ENCODE data around the gene DOK7.
A peak's percentile ranks its signal among the peaks of the same experiment; 100 is the strongest.

The DOK7 gene

DNA sequence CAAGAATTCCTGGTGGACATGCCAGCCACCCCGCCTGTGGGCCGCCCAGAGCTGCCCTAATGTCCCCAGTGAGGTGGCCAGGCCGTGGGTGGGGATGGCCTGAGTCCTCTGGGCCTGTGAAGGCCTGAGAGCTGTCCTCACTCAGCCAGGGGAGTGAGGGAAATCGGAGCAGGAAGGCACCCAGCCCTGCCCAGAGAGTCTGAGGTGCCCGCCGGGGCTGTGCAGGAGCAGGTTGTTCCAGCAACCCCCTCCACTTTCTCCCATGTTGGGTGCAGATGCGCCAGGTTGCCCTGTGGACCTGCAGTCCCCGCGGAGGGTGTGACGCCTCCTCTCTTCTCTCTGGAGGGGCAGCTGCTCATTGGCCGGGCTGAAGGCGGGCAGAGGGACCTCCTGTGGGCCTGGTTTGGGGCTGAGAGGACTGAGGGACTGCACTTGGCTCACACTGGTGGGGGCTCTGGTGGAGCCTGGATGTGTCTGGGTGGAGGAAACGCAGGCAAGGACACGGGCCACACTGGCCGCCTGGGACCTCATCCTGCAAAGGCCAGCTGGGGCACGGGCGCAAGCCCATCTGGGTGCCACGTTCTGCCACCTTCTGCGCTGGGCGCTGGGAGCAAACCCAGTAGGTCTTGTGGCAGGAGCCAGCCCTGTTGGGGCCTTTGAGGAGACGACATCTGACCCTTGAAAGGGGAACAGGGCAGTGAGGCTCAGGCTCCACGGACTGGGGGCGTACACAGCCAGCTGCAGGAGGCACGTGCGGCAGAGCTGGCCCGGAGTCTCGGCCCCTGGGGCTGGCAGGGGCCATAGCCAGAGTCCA, 14.0 kb downstream of the DOK7 start:
- DNase-seq = no peak

DNA sequence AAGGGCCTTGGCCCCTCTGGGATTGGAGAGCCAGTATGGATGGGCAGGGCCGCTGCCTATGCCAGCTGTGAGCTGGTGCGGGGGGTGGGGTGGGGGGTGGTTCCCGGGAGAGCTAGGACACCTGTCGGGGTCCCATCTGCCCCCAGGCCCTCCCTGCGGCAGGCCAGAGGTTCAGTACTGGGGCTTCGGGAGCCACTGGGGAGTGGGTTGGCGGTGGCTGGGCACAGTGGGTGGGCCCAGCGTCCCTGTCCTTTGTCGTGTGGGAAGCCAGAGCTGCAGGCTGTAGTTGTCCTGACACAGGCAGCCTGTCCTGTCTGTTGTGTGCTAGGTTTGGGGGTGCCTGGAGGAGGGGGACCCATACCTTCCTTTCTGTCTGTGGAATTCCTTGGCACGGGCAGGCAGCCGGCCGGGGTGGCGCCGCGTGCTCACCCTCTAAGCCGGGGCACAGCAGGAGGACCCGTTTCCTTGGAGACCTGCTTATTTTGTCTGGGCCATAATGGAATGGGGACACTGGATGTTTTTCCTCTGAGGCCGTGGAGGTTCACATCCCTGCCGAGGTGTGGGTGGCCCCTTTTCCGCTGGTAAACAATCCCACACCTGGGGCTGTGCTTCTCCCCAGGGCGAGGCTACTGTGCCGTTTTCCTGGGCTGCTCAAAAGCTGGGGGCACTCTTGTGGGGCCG, 14.8 kb downstream of the DOK7 start:
- DNase-seq = no peak

DNA sequence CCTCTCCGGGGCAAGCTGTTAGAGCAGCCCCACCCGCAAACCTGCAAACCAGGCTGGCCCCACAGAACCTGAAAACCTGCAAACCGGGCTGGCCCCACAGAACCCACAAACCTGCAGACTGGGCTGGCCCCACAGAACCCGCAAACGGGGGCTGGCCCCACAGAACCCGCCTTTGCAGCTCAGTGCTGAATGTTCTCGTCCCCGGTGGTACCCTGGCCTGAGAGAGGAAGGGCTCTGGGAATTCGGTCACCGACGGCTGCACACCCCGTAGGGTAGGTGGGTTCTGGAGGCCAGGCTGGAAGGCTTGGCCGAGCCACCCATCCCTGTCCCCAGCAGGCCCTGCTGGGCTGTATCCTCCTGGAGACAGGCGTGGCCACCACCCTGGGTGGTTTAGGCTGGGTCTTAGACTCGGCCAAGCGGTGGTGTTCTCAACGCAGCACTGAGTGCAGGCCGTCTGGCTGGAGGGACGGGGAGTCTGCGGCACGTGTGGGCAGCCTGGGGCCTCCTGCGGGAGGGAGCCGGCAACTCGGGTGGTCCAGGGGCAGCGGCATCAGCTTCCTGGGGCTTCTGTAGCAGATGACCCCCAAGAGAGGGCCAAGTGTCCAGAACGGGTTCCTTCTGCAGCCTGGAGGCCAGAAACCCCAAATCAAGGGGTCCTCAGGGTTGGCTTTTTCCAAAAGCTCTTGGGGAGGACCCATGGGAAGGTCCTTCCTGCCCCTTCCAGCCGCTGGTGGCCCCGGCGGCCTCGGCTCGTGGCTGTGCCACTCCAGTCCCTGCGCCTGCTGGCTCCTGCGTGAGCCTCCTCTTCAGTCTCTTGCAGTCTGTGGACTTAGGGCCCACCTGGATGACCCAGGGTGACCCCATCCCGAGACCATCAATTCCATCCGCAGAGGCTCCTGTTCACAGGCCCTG, 15.6 kb downstream of the DOK7 start:
- no peak for DNase-seq

DNA sequence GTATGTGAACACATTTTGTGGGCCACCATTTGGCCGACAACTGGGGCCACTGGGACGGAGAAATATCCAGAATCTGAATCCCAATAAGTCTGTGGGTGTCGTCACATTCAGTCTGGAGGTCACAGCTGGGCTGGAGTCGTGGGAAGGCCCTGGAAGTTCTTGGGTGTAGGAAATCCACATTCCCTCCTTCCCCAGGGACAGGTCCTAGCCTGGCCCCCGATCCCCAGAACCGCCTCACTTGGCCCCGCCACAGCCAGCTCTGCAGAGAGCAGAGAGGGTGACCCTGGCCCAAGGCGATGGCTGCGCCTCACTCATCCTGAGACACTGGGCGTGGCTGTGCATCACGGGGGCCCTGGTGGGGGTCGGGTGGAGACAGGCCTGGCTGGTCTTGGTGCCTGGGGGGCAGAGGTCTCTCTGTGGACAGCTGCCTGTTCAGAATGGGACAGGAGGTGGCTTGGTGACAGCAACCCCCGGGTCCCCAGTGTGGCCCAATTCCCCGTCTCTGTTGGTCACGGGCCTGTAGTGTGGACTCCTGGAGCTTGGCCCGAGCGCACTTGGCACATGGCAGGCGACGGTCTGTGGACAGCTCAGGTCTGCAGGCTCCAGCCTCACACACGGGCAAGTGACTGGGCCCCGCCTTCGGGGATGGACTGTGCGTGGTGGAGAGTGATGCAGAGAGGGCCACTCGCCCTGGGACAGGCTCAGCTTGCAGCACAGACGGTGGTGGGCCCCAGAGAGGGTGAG, 16.4 kb downstream of the DOK7 start:
- DNase-seq = no peak

DNA sequence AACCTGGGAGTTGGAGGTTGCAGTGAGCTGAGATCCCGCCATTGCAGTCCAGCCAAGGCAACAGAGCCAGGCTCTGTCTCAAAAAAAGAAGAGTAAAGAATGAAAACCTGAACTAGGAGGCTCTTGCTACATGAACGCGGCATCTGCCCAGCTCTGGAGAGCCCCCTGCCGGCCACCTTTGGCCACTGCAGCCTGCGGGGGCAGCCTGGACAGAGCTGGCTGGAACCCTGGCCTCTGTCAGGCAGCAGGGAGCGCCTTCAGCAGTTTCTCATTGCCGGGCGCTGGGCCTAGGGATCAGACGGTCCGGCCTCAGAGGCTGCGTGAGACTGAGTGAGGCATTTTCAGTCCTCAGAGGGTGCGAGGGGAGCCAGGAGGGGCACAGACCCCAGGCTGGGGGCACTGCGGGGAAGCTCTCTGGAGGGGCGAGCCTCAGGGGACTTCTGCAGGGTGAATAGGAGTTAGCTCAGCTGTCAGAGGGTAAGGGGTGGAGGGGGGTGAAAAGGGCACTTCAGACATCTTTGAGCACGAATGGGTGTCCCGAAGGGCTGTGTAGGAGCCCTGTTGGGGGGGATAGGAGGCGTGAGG, 17.5 kb downstream of the DOK7 start:
- DNase-seq = peak; percentile 25

DNA sequence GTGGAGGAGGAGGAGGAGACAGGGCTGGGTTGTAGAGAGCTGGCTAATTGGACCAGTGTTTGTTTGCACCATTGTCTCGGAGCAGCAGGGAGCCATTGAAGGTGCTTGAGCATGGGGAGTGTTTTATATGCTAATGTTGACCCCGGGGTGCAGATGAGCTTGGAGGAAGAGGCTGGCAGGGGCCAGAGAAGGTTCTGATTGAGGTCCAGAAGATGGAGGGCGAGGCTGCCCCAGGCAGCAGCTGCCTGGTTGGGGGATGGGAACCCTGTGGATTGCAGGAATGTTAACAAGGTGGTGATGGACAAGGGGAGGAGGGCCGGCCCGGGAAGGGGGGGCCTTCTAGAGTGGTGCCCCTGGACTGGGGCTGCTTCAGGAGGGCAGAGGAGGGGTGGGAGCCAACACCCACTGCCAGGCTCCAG, 18.0 kb downstream of the DOK7 start:
- DNase-seq = no peak

DNA sequence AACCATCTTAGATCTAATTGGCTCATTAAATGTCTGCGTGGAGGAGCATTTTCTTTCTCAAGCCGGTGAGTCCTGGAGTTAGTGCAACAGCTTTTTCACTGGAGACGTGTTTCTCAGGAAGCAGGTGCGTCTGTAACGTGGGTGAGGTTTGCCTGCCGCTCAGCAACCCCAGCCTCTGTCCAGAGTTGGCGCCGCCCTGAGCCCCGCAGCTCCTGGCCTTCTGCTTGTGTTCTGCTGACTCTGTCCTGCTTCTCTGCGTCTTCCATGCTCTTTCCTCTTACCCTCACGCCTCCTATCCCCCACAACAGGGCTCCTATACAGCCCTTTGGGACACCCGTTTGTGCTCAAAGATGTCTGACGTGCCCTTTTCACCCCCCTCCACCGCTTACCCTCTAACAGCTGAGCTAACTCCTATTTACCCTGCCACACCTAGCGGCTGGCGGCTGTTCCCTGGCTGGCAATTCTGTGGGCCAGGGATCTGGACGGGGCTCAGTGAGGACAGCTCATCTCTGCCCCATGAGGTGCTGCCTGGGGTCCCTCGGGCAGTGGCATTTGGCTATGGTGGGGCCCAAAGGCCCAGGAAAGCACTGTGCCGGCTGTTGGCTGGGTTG, 18.8 kb downstream of the DOK7 start:
- no peak for DNase-seq

DNA sequence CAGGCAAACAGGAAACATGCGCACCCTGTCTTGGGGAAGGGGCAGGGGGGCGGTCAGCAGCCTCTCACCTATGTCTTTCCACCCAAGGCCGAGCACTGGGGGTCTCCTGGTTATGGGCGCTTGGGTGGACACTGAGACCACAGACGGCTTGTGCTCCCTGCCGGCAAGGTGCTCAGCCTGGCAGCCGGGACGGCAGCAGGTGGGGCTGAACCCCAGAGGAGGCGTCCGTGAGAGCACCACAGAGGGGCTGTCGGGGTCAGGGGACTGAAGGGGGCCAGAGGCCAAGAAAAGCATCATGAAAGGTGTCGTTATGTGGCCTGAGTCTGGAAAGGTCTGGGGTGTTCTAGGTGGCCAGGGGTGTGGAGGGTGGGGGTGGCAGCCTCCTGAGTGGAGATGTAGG, 19.6 kb downstream of the DOK7 start:
- no peak for DNase-seq

DNA sequence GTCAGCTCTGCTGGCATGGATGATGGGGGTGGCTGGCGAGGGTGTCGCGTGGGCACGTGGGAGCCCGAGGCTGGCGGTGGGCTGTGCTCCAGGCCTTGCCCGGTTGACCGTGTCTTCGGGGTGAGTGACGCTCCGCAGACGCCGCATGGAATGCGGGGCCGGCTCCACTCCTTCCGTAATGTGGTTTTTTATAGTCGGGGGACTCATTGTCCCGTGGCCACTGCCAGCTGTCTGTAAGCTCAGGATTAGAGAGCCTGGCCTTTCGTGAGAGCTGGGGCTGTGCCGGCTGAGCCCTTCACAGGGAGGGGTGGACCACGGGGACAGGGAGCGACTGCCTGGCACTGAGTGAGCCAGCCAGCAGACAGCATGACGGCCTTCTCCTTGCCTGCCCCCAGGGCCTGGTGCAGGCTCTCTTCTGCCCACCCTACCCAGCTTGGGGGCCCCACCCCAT, 20.4 kb downstream of the DOK7 start:
- DNase-seq = no peak

DNA sequence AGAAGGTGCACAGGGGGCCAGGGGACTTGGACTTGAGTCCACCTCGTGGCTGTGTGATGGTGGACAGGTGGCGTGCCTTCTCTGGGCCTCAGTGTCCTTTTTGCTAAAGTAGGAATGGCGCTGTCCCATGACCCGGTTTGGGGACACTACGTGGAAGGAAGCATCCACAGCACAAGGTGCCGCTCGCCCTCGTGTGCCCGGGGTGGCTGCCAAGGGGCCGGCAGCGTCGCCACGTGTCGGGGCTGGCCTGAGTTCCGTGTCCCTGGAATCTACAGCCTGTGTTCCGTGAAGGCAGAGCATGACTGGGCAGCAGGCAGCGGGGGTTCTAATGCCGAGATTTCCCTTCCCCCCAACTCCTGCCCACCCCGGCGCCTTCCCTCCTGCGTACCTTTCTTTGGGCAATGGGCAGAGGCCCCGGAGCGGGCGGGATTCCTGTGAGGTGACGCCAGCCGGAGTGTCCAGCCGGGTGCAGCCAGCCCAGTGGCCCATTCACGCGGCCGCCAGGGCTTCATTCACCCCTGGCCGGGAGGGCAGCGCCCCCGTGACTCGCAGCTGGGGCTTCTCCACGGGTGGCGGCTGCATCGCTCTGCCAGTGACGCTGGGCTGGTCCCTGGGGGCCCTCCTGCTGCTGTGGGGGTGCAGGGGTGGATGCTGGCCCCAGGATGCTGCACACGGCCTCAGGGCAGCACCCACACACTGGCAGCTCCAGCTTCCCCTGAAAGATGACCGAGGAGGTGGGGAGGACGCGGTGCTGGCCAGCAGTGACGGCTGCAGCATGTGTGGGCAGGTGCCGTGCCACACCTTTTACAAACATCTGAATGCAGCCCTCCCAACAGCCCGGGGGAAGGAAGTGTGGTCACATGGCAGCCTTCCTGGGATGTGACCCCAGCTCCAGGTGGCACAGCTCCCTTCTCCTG, 21.2 kb downstream of the DOK7 start:
- DNase-seq = peak; percentile 5

DNA sequence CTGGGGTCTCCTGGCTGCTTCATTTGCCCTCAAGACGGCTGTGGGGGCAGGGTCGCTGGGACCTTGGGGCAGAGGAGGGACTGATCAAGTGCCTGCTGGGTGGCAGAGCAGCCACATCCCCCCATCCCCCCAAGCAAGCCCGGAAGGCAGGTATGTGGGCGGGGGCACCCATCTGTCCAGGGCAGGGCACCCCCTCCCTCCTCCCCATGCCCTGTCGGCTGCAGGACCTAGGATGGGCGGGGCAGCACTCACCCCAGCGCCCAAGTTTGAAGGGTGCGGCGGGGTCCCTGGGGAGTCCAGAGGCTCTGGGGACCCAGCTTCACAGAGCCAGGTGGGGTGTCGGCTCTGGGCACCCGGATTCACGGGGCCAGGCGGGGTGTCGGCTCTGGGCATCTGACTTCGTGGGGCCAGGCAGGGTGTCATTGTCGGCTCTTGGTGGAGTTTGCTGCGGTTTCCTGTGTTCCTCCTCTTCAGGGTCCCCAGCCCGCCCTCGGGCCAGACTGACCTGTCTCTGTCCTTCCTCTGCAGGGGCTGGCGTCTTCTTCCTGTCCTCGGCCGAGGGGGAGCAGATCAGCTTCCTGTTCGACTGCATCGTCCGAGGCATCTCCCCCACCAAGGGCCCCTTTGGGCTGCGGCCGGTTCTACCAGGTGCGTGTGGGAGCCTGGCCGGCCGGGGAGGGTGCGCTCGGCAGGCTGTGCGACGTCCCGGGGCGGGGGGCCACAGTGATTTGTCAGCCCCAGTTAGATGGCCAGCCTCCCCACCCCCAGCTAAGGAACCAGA, 22.1 kb downstream of the DOK7 start:
- DNase-seq = no peak

DNA sequence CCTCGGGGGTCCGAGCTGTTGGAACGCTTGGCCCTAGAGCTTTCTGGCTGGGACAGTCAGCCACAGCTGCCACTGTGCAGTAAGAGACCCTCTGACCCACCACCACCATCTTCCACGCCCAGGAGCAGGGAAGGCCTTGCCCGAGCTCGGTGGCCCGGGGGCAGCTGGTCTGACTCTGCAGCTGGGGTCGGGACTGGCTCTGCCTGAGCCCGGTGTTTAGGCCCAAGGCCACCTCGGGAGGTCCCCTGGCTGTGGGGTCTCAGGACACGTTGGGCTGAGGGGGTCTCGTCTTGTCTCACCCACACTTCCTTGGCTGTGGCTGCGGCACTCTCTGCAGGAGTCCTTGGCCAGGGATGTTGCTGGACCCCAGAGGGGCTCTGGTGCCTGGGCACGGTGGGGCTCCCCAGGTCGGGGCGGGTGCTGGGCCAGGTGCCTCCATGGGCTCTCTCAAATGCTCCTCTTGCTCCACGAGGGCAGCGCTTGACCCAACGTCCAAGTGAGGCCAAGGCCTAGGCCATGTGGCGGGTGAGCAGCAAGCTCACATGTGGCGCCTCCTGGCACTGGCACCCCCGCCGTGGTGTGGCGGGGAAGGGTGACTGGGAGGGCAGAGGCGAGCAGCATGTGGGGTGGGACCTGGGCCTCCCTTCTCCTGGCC, 22.9 kb downstream of the DOK7 start:
- DNase-seq = no peak

DNA sequence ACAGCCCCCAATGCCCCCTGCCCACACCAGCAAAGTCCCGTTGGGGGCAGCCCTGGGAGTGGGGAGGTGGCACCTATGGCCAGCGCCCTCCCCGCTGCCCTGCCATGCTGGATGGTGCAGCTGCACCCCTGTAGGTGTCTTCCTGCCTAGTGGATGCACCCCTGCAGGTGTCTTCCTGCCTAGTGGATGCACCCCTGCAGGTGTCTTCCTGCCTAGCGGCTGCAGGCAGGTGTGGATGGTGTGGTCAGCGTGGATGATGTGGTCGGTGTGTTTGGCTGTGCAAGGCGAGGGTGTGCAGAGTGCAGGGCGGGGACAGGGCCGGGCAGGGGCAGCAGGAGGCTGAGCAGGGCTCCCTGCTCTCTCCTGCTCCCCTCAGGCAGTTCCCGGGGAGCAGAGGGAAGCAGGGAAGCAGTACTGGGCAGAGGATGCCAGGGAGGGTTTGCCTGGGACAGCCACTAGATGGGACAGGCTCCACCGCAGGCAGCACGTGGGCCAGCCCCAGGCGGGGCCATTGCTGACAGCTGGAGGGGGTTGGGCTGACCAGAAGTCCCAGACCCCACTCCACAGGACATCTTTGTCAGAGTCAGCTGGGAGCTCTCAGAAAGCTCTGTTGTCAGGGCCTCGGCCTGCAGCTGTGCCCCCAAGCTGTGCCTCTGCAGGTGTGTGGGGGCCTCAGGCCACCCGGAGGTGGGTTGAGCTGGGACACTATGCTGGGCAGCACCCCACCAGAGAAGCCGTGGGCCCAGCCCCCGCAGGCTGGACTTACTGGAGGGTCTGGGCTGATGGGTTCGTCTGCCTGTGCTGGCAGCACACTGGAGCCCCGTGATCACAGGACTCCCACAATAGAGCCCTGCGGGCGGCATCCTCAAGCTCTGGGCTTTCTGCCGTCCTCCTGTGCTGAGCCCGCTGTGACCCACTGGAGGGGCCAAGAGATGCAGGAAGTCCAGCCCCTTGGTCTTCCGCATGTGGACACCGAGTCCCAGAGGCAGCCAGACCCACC, 23.7 kb downstream of the DOK7 start:
- DNase-seq = no peak

DNA sequence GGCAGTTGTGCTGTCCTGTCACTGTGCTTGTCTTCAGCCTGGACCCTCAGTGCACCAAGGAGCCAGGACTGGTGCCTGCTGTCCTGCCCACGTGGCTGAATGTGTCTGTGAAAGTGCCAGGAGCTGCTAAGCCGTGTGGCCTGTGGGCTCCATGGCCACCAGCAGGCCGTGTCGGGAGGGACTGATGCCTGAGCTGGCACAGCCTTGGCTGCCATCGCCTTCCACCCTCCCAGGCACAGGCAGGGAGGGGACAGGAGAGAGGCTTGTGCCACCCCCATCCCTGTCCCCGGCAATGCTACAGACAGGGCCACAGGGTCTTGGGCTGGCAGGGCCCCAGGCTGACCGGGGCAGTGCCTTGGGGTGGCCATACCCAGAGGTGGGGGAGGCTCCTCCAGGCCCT, 24.8 kb downstream of the DOK7 start:
- no peak for DNase-seq

DNA sequence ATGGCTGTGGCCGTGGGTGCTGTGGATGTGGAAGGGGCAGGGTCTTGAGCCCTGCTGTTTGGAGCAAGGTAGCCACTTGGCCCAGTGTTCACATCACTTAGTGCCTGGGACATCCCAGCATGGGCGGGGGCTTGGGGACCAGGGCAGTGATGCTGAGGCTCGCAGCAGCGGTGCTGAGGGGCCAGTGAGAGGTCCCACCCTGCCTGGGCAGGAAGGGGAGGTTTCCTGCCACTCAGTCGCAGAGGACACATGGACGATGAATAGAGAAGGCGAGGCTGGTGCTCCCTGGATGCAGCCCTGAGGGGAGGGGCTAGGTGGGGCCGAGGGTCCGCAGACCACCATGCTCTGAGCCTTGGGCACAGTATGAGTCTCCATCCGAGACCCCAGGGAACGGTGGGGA, 25.7 kb downstream of the DOK7 start:
- DNase-seq = no peak

DNA sequence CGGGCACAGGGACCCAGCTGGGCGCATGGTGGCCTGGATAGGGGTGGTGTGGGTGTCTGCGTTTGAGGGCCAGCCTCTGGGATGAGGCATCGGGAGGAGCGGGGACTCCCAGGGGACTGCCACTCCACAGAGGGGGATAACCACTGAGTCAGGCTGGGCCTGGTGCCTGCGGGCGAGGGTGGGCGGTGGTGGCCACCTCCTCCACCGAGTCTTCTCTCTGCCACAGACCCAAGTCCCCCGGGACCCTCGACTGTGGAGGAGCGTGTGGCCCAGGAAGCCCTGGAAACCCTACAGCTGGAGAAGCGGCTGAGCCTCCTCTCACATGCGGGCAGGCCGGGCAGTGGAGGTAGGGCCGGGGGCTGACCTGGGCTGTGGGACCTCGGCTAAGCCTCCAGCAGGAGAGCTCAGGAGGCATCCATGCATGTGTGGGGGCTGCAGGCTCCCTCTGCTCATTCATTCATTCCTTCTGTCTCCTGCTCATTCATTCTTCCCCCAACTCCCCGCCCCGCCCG, 26.4 kb downstream of the DOK7 start:
- DNase-seq = no peak

DNA sequence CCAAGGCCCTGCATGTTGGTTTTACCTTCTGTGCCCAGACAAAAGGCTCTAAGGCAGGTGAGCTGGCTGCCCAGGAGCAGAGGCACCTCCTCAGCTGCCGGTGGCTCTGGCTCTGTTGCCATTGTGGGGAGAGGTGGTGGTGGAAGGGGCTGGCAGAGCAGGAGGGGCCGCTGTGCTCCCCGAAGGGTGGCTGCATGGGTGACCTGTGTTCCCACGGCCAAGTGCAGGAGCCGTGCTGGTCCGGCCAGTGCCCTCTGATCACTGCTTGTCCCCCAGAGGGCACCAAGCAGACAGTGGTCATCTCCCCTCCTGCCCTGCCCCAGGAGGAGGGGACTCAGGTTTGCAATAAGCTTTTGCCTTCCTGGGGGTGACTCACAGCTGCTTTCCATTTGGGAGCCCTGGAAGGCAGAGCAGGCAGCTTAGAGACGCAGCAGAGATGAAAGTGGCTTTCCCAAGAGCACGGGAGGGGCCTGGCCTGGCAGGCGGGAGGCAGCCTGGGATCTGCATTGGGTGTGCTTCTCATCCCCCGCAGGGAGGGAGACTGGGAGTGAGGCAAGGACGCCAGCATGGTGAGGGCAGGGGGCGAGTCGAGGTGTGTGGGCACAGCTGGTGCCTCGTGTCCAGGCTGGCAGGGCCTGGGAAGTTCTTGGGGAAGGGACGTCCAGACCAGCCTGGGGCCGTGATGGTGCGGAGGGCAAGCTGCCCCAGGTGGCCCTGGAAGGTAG, 28.7 kb downstream of the DOK7 start:
- DNase-seq = no peak

Data from DMS153 (cell line).